GM19452 (cell line): ENCODE data around the gene TMEM170B.
A peak's percentile ranks its signal among the peaks of the same experiment; 100 is the strongest.

Experiments
- ATAC-seq: cut with Tn5 transposase; IDR thresholded peaks from one replicate; pipeline ENCODE4 v1.9.1; 2021; ENCODE audit not compliant: unreplicated experiment

The TMEM170B gene, protein sequence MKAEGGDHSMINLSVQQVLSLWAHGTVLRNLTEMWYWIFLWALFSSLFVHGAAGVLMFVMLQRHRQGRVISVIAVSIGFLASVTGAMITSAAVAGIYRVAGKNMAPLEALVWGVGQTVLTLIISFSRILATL

DNA sequence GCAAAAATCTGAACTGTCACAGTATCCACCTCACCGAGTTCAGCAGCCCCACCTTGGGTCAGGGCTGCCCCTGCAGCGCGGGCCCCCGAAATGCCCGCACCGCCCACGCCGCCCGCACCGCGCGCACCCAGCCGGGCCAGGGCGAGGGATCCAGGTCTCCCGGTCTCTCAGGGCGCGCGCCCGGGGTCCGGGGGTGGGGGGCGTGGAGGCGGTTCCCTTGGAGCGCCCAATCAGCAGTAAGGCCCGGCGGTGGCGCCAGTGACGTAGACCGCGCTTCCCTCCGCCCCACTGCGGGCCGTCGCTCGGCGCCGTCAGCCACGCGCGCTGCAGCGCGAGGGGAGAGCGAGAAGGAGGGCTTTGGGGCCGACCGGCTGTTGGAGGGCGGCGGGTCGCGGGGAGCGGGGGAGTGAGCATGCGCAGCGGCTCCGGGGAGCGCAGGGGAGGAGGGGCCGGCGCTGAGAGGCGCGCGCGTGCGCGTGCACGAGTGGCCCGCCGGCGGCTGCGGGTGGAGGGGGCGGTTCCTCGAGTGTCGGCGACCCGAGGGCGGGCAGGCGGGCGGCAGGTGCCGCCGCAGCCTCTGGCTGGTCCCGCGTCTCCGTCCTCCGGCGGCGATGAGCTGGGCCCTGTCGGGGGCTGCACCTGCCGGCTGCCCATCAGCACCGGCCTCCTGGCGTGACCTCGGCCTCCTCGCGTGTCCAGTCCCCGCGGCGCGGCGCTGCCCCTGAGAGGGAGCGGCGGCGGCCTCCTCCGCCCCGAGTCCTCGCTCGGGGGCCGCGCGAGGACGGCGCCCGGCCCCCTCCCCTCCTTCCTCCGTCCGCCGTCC lies at the start of gene TMEM170B:
TSS of gene TMEM170B (plus strand) at position 521 of the 823 bp plus-strand sequence. CDS start 529 bp downstream, outside the sequence.
- peak; percentile 97 for ATAC-seq

DNA sequence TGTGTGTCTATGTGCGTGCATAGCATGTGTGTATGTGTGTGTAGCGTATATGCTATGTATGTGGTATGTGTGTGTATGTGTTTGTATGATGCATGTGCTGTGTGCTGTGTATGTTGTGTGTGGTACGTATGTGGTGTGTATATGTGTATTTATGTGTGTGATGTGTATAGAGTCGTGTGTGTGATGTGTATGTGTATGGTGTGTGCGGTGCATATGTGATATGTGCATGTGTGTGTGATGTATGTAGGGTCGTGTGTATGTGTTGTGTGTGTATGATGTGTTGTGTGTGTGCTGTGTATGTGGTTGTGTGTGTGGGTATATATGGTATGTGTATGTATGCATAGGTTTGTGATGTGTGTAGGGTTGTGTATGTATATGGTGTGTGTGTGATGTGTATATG lies 46.6 kb upstream of the TMEM170B start:
- no peak for ATAC-seq

DNA sequence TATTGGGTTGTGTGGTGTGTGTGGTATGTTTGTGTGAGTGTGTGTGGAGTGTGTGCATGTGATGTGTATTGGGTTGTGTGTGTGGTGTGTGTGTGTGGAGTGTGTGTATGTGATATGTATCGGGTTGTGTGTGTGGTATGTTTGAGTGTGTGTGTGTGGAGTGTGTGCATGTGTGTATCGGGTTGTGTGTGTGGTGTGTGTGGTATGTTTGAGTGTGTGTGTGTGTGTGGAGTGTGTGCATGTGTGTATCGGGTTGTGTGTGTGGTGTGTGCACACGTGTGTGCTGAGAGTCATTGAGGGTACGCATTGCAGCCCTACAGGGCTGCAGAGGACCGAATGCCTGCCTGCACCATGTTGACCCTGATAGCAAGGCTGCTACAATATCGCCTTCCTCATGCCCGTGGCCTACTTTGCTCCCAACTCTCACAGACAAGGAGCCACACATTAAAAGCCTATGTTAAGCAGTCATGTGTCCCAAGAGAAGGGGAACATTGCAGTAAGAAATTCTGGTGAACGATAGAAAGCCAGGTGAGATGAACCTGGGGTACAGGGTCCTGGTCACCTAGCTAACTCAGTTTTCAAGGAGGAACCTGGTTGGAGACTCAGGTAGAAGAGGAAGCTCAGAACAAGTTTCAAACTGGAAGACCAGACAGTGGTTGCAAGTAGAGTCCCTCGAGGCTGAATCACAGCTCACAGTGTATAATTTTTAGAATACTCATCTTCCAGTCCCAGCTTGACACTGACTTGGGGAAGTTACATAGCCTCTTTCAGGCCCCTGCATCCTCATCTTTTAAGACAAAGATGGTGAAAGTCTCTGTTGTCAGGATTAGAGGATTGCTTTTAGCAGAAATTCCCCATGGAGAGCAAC lies 45.7 kb upstream of the TMEM170B start:
- no peak for ATAC-seq

DNA sequence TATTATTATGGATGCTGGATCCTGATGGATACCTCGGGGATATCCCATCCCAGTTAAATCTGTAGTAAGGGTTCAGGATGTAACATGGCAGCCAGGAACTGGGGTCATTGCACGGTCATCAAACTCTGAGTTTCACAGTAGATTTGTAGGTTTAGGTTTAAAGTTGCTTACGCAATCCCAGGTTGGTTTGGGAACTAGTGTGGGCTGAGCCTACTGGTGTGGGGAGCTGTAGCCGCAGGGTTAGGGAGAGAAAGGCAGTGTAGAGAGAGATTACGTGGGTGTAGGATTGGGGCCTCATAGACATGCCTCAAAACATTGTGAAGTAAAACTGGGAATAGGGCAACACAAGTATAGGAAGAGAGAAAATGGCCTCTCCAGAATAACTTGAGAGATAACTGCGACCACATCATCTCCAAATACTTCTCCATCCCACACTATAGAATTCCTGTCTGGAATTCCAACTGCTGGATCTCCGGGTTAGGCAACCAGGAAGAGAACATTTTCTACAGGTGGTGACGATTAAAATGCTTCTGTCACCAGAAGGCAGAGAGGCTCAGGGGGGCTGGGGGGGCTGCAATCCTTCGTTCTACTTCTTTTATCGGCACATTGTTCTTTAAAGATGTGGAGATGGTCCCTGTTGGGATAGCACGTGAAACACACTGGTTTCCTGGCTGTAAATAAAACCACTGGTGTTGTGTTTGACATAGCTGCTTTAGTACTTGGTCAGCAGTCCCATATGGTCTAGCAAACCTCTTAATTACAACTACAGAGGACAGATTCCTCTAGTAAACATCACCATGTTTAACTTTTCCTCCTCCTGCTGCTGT lies 44.9 kb upstream of the TMEM170B start:
- ATAC-seq, result no peak

DNA sequence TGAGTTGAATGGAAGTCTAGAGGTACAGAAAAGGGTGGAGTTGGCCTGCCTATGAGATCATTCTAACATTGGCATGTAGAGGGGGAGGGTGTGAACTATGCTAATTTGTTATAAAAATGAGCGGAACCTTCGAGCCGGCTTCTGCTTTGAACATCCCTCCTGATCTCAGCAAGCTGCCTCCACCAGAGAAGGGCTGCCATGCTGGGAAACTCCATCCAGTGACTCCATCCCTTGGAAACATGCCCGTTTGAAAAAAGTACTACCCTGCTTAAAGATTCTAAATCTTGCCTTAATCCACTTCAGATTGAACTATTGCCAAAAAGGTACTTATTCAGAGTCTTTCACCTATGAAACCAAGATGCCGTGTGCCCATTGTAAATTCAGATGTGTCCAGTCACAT lies 43.6 kb upstream of the TMEM170B start:
- ATAC-seq, result no peak

DNA sequence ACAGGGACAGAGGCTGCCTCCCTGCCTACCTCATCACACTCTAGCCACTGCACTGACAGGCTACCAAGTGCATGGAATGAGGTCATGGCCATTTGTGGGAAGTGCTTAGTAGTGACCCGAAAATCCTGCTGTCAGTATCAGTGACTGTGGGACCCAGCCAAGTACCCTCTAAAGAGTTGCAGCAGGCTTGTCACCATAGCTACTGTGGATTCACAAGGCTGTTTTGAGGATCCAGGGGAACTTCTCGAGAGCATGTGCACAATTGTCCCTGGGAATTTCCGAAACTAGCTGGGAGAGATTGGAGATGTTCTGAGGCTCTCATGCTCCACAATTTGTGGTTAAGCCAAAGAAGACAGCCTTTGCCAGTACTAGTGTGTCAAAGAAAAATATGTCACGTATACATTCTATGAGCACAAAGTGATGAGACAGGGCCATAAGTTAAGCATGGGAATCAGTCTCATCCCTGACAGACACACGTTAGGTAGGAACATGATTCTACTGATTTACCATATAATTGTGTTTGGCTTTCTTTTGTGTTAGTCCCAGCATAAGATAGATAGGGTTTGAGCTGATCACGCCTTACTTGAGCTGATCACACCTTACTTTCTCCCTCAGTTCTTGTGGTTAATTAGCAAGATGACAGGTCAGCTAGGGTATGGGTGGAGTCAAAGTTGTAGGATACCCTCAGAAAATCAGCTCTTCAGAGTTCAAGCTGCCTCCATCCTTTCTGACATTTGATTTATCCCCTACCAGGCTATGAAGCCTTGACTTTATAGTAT lies 42.6 kb upstream of the TMEM170B start:
- ATAC-seq, result no peak

DNA sequence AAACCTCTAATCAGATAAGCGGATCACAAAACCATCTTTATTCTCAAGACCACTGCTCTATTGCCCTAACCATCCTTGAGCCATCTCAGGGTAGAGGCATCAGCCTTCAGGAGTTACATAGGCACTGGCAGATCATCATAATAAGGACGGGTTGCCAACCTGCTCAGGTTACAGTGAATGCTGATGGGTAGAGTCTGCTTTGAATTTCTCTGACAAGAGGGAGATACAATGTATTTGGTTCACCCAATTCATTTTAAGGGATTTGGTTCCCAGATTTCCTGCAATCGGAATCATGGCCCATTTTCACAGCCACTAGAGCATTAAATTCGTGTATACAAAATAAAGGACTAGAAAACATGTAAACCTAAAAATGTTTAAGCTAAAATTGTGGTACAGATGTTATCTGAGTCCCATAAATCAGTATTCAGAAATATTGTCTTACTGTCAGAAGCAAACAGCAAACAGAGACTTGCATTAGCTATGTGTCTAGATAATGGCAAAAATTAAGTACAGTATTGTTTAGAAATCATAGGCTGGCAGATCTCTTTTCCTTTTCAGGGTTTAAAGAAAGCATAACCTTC lies 41.9 kb upstream of the TMEM170B start:
- peak; percentile 3 for ATAC-seq

DNA sequence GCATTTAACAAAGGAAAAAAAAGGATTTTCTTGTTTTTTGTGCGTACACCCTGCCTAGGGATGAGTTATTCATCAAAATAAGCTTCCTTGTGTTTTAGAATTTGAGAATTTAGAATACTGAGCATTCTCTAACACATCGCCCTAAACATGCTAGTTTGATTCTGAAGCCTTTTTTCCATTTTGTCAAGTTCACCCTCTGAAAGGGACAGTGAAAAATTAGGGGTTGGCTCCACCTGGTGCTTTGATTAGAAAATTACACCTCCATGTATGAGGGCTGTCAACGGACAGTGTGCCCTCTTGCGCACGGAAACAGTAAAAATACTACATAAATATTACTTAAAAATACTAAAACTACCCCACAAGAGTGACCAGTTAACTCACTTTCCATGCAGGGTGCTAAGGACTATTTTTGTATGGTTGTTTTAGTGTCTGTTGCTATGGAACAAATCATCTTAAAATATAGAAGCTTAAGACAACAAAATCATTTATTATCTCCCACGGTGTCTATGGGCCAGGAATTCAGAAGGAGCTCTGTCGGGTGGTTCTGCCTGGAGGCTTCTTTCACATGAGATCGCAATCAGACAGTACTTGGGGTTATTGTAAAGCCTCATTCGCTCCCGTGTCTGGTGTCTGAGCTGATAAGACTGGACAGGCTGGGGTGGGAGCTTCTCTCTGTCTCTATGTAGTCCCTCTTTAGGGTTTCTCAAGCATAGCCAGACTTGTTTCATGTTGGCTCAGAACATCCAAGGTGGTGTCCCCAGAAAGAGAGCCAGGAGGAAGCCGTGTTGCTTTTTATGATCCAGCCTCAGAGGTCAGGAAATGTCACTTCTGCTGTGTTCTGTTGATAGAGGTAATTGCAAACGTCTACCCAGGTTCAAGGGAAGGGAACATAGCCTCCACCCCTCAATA lies 41.1 kb upstream of the TMEM170B start:
- peak; percentile 56 for ATAC-seq

DNA sequence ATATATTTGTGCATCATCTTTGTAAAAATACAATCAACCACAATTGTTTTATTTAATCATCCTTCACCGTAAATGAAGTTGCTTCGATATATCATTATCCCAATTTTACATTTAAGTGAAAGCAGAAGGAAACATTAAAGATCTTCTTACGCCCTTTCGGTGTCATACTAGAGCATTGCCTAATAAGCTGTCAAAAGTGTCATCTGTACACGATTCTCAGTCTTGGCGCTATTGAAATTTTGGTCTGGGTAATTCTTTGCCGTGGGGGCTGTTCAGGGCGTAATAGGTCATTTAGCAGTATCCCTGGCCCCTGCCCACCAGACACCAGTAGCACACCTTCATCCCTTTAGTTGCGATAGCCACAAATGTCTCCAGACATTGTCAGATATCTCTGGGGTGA lies 40.4 kb upstream of the TMEM170B start:
- no peak for ATAC-seq

DNA sequence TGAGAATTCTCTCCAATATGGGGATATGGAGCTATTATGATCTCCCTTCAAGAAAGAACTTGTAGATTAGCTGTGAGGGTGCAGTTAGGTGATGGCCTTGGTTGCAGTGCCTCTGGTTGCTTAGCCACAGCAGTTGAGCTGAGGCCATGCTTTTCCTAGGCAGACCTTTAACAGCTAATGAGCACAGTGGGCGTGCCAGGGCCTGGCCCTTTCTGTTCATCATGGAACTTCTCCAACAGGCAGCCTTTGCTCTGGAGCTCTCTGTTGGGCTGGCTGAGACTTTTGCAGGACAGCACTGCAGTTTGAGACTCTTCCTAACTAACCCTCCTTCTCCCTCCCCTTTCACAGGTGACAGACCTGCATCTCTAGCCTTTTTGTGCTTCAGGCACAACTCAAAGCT lies 39.7 kb upstream of the TMEM170B start:
- no peak for ATAC-seq

DNA sequence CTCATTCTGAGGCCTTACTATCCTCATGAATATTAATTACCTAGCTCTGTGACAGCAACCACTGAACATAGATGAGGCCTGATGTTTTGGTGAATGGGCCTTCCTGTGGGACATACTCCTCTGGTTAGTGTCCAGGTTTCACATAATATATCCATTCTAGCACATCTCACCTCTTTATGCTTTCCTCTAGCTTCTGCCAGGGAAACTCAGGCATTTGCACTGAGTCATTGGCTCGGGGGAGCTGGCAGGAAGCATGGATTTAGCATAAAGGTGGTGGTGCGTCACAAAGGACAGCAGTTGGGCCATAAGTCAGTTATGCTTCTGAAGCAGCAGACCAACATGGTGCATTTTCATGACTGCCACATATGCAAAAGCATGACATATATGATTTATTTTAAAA lies 37.5 kb upstream of the TMEM170B start:
- no peak for ATAC-seq

DNA sequence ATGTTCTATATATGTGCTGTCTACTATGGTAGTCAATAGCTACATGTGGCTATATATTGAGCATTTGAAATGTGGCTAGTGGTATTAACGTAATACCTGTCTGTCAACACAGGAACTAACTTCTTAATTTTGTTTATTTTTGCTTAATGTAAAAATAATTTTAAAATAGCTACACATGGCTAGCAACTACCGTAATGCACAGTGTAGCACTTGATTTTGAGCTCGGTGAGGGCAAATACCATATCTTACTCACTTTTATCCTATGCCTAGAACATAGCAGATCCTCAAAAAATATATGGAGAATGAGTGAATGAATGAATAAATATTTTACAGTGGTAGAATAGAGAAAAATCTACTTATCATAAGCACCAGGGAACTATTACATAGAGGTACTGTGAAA lies 28.1 kb upstream of the TMEM170B start:
- ATAC-seq, result no peak

DNA sequence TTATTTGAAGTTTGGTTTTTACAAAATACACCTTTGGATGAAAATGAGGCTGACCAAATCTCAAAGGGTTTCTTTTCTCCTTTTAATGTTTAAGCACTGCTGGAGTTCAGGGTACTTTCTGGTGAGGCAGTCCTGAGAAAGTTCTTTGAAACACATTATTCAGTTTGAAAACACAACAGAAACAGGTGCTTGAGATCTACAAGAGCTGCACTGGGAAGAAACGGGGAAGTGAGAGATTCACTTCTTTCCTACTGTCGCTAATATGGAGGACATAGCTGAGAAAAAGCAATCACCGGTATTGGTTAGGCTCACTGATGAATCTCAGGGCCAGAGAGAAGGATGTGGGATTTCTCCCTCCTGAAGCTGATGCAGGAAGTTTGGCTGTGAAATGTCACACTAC lies 22.9 kb upstream of the TMEM170B start:
- ATAC-seq, result peak; percentile 72

DNA sequence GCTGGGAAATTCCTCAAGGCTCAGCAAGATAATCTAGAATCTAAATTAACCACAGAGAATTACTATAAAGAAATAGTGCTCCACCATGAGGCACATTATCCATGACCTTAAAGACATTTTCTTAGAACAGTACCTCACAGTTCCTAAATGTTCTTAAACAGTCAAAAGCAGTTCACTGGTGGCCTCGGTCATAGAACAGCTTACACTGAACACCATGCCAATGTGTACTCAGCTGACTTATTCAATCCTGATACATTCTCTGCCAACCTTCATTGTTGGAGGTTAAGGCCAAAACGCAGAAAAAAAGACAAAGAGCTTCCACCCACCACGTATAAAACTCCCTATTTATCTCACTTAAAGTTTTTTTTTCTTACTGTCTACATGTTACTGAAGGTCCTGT lies 21.8 kb upstream of the TMEM170B start:
- ATAC-seq, result no peak

DNA sequence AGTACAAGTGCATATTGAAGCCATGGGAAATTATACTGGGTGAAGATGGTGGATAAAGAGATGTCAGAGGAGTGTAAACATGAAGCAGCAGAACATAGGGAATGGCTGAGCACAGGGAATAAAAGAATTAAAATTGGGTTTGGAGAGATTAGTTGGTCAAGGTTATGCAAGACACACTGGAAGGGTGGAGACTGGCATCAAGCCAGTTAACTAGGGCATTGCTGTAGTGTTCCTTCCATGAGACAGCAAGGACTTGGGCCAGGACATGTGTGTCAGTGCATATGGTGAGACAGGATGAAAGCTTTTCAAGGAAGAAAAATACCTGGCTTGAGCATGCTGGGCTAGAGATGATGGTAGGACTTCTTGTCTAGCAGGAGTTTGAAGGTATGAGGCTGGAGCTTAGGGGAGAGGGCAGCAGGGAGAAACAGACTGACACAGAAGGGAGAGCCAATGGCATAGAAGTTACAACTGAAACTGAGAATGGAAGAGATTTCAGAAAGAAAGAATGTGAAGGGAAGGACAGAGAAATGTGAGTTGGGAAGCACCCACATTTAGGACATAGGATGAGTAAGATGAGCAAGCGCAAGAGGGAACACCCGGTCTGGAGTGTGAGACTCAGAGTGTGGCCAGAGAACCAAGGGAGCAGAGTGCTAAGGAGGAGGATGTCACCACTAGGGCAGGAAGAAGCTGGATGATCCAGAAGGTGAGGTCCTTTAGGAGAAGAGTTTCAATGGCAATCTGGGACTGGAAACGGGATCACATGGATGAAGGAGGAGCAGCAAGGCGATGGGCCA lies 14.5 kb upstream of the TMEM170B start:
- no peak for ATAC-seq

DNA sequence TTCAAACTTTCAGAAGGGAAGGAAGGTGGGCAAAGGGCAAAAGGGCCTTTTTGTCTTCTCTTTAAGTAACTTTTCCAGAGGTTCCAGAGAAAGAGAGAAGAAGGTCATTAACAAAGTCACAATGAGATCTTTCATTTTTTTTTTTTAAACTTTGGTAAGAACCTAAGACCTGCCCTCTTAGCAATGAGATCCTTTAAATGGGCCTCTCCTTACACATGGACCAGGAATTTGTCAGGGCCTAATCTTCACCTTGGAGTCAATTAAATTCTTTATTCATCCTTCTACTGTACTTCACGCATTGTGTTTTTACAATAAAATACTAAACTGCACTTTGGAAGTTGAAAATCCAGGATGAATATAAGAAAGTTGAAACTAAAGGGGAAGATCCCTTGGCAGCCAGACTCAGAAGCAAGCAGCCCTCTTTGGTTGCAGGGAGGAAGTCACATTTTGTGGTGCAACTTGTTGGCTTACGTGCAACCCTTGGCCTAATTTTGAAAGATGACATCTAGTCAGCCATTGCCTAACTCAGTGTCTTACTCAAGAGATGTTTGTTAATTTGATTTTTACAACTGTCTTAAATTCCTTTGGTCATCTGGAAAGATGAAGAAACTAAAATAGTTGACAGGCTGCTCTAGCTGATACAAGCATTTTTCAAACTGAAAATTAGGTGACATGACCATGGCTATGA lies 11.9 kb upstream of the TMEM170B start:
- no peak for ATAC-seq

DNA sequence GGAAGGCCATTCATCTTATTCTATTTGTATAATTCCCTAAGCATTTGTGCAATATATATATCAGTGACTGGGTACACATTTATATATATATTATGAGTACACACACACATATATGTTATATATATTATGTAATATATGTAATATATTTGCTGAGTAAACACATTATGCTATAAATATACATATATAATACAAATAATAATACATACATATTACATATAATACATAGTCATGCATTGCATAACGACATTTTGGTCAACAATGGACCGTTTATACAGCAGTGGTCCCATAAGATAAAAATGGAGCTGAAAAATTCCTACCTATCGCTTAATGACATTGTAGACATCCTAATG lies 11.4 kb upstream of the TMEM170B start:
- no peak for ATAC-seq
